Measurements from ENCODE around the gene USP40. TPM values are rescaled to one million over a fixed set of nuclear protein-coding genes. Genes with fewer than 3 reads are reported as not detected.

The USP40 gene
- total and polyA plus RNA-seq, 2 donors (not counting 1 experiment from before 2014, with no cell fraction given) = 19.8 to 37.0 TPM

DNA sequence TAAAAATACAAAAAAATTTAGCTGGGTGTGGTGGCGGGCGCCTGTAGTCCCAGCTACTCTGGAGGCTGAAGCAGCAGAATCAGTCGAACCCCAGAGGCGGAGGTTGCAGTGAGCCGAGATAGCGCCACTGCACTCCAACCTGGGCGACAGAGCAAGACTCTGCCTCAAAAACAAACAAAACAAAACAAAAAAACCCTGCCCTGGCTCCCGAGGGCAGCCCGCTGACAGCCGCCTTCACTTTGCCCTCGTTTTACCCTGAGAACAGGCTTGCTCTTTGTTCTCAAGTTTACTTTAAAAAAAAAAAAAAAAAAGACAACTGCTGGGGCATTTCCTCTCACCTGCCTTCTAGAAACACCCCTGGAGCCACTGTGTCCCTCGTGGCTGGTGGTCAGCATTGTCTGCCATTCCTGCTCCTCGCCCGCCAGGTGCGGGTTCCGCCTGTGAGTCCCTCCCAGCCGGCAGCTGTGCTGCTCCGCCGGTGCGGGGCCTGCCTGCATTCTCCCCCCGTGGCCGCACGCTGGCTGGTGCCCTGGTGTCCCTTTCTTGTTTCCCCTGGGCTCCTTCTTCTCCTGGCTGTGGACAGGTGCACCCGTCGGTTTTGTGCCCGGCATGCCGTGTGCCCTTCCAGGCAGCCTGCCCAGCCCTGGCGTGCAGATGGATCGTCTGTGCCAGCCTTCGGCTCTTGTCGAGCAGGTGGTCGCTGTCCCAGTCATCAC is 105.7 kb downstream of the USP40 start:
- H3K4me3 ChIP-seq (ENCODE audit: control extremely low read depth in 1 of 5, extremely low read depth in 1 of 5, insufficient read depth in 1 of 5, low read depth in 2 of 5, low read length in 4 of 5) = no peak overlapping the region
- ChIA-PET CTCF (interaction anchor here (1.6 kb wide), 1 partner anchor 57 kb away, joined by 3 read pairs; no protein-coding TSS in a partner anchor), POLR2A (no interaction called here)
- no peaks in the 10 kb centered on the region for H3K9me3 ChIP-seq (ENCODE audit: control extremely low read depth in 1 of 3, control insufficient read depth in 2 of 3, insufficient read depth in 1 of 3, low read length in 2 of 3)
- TF ChIP-seq, protein P1, sequence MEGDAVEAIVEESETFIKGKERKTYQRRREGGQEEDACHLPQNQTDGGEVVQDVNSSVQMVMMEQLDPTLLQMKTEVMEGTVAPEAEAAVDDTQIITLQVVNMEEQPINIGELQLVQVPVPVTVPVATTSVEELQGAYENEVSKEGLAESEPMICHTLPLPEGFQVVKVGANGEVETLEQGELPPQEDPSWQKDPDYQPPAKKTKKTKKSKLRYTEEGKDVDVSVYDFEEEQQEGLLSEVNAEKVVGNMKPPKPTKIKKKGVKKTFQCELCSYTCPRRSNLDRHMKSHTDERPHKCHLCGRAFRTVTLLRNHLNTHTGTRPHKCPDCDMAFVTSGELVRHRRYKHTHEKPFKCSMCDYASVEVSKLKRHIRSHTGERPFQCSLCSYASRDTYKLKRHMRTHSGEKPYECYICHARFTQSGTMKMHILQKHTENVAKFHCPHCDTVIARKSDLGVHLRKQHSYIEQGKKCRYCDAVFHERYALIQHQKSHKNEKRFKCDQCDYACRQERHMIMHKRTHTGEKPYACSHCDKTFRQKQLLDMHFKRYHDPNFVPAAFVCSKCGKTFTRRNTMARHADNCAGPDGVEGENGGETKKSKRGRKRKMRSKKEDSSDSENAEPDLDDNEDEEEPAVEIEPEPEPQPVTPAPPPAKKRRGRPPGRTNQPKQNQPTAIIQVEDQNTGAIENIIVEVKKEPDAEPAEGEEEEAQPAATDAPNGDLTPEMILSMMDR (IDR thresholded peaks at IDR 0.05) = no peak
- TF ChIP-seq EZH2 (IDR thresholded peaks at IDR 0.05; ENCODE audit: borderline replicate concordance, insufficient read depth, low read depth, low read length, poor library complexity, severe bottlenecking) = no peak
- no peaks in the 10 kb centered on the region for H3K4me1 ChIP-seq (ENCODE audit: control insufficient read depth in 2 of 2, insufficient read depth in 2 of 2, low read length in 2 of 2)
- intact Hi-C loops (cut with micrococcal nuclease) = no loop called here
- H3K9me3 Mint-ChIP-seq (ENCODE audit: insufficient read depth) = no peaks in the 10 kb centered on the region
- no peak overlapping the region for H3K27ac Mint-ChIP-seq
- H3K4me2 ChIP-seq (replicated peaks; ENCODE audit: low read depth, low read length, poor library complexity, severe bottlenecking) = no peak overlapping the region
- WGBS (ENCODE audit: insufficient coverage) = 95% methylated on average over 32 of the region's 32 CpGs
- H3K27me3 ChIP-seq (replicated peaks in 1 of 4; ENCODE audit: control extremely low read depth in 1 of 4, control insufficient read depth in 3 of 4, insufficient read depth in 4 of 4, low read length in 3 of 4) = no peaks in the 10 kb centered on the region
- no peaks in the 10 kb centered on the region for H3K4me1 Mint-ChIP-seq
- peaks cover 27% of the 10 kb centered on the region for H3K79me2 ChIP-seq (ENCODE audit: control insufficient read depth, insufficient read depth, low read length)
- H3K9ac ChIP-seq (ENCODE audit: low read length) = no peak overlapping the region
- H4K20me1 ChIP-seq (ENCODE audit: control insufficient read depth, insufficient read depth, low read length, poor library complexity, severe bottlenecking) = peaks cover 36% of the 10 kb centered on the region
- ATAC-seq (ENCODE audit: low read depth) = no peak
- no peak overlapping the region for H2AFZ ChIP-seq (ENCODE audit: insufficient read depth, low read depth, low read length, poor library complexity, severe bottlenecking)
- H3K27me3 Mint-ChIP-seq = no peaks in the 10 kb centered on the region
- no peak overlapping the region for H3K4me3 Mint-ChIP-seq
- H3K27ac ChIP-seq (ENCODE audit: low read length in 2 of 2) = no peak overlapping the region
- DNase-seq = no peak
- H3K36me3 ChIP-seq (replicated peaks in 1 of 2; ENCODE audit: control extremely low read depth in 1 of 2, control insufficient read depth in 1 of 2, extremely low read depth in 1 of 2, insufficient read depth in 2 of 2, low read length in 1 of 2) = peaks cover 19 to 91% of the 10 kb centered on the region in 2 experiments

DNA sequence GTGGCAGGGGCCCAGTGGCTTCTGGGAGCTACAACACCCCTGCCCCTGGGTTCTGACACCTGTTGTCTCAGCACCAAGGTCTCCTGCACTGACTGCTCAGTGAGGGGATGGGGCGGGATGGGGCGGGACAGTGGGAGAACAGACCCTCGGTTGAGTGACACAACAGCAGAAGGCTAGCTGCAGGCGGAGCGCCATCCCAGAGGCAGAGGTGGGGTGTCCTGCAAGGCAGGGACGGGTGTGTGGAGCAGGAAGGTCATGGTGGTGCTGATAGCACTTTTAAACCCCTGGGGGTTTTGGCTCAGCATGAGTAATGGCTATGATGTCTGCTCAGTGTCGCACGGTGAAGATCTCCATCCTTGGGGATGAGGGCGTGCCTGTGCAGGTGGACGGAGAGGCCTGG is 107.2 kb downstream of the USP40 start:
- peaks cover 19 to 96% of the 10 kb centered on the region in 2 experiments for H3K36me3 ChIP-seq (replicated peaks in 1 of 2; ENCODE audit: control extremely low read depth in 1 of 2, control insufficient read depth in 1 of 2, extremely low read depth in 1 of 2, insufficient read depth in 2 of 2, low read length in 1 of 2)
- WGBS (ENCODE audit: insufficient coverage) = over 99% methylated on average over 10 of the region's 10 CpGs
- no peak overlapping the region for H3K27ac Mint-ChIP-seq
- no peak overlapping the region for H3K4me3 ChIP-seq (ENCODE audit: control extremely low read depth in 1 of 5, extremely low read depth in 1 of 5, insufficient read depth in 1 of 5, low read depth in 2 of 5, low read length in 4 of 5)
- H3K4me1 ChIP-seq (ENCODE audit: control insufficient read depth in 2 of 2, insufficient read depth in 2 of 2, low read length in 2 of 2) = no peaks in the 10 kb centered on the region
- DNase-seq (no peak), ATAC-seq (ENCODE audit: low read depth) (no peak)
- H3K4me1 Mint-ChIP-seq = no peaks in the 10 kb centered on the region
- H3K27me3 Mint-ChIP-seq = no peaks in the 10 kb centered on the region
- intact Hi-C loops (cut with micrococcal nuclease) = no loop called here
- TF ChIP-seq, protein P1 (IDR thresholded peaks at IDR 0.05) = no peak
- TF ChIP-seq EZH2 (IDR thresholded peaks at IDR 0.05; ENCODE audit: borderline replicate concordance, insufficient read depth, low read depth, low read length, poor library complexity, severe bottlenecking) = no peak
- H3K27me3 ChIP-seq (replicated peaks in 1 of 4; ENCODE audit: control extremely low read depth in 1 of 4, control insufficient read depth in 3 of 4, insufficient read depth in 4 of 4, low read length in 3 of 4) = no peaks in the 10 kb centered on the region
- H2AFZ ChIP-seq (ENCODE audit: insufficient read depth, low read depth, low read length, poor library complexity, severe bottlenecking) = no peak overlapping the region
- no peaks in the 10 kb centered on the region for H3K9me3 Mint-ChIP-seq (ENCODE audit: insufficient read depth)
- CTCF ChIA-PET = interaction anchor here (1.2 to 1.6 kb wide), 2 partner anchors 55 to 57 kb away, joined by 3 to 4 read pairs; no protein-coding TSS in a partner anchor
- H3K9ac ChIP-seq (ENCODE audit: low read length) = no peak overlapping the region
- H3K9me3 ChIP-seq (ENCODE audit: control extremely low read depth in 1 of 3, control insufficient read depth in 2 of 3, insufficient read depth in 1 of 3, low read length in 2 of 3) = no peaks in the 10 kb centered on the region
- no peak overlapping the region for H3K4me3 Mint-ChIP-seq
- peaks cover 42% of the 10 kb centered on the region for H4K20me1 ChIP-seq (ENCODE audit: control insufficient read depth, insufficient read depth, low read length, poor library complexity, severe bottlenecking)
- peaks cover 27% of the 10 kb centered on the region for H3K79me2 ChIP-seq (ENCODE audit: control insufficient read depth, insufficient read depth, low read length)
- H3K4me2 ChIP-seq (replicated peaks; ENCODE audit: low read depth, low read length, poor library complexity, severe bottlenecking) = no peak overlapping the region
- H3K27ac ChIP-seq (ENCODE audit: low read length in 2 of 2) = no peak overlapping the region
- POLR2A ChIA-PET = interaction anchor here (0.7 kb wide), 2 partner anchors 11 to 1920 kb away, joined by 4 to 8 read pairs; no protein-coding TSS in a partner anchor

Measured in B cell (primary cell).